ENCODE measurements around the gene PROSER2.

Gene PROSER2

GRCh38 chr10:11871466-11871865 lies 48.3 kb downstream of the PROSER2 start:
- Histone ChIP-seq H3F3A (ENCODE audit: insufficient read depth, low read length) (no peaks in the 10 kb centered on the region), H3K9ac (ENCODE audit: low read length) (no peak overlapping the region), H3K27ac (ENCODE audit: low read length) (no peak overlapping the region), H3K4me2 (ENCODE audit: low read depth, low read length) (no peak overlapping the region), H3K4me1 (ENCODE audit: low read length) (no peaks in the 10 kb centered on the region), H3K27me3 (replicated peaks; ENCODE audit: insufficient read depth, low read length) (peaks cover 15% of the 10 kb centered on the region), H3K79me2 (ENCODE audit: low read length) (no peaks in the 10 kb centered on the region), H3K9me2 (replicated peaks; ENCODE audit: insufficient read depth, low read length) (no peaks in the 10 kb centered on the region), H3K9me3 (replicated peaks; ENCODE audit: insufficient read depth, low read length) (no peaks in the 10 kb centered on the region), H3K4me3 (ENCODE audit: low read length) (no peak overlapping the region), H3K36me3 (replicated peaks; ENCODE audit: insufficient read depth, low read length) (no peaks in the 10 kb centered on the region), H4K20me1 (ENCODE audit: insufficient read depth, low read length) (no peaks in the 10 kb centered on the region), H2AFZ (ENCODE audit: low read length) (no peak overlapping the region)
- TF ChIP-seq EZH2 (optimal IDR thresholded peaks at IDR 0.05; ENCODE audit: low read depth, low read length) (no peak), EZH2phosphoT487 (IDR thresholded peaks at IDR 0.05; ENCODE audit: low read length) (no peak), CTCF (IDR thresholded peaks at IDR 0.05; ENCODE audit: low read length) (no peak)
- DNase-seq, result no peak

- Histone ChIP-seq H3K4me3 (ENCODE audit: low read length) (no peak overlapping the region), H3F3A (ENCODE audit: insufficient read depth, low read length) (no peaks in the 10 kb centered on the region), H3K79me2 (ENCODE audit: low read length) (no peaks in the 10 kb centered on the region), H2AFZ (ENCODE audit: low read length) (no peak overlapping the region), H3K4me2 (ENCODE audit: low read depth, low read length) (no peak overlapping the region), H3K27me3 (replicated peaks; ENCODE audit: insufficient read depth, low read length) (peaks cover 24% of the 10 kb centered on the region), H4K20me1 (ENCODE audit: insufficient read depth, low read length) (no peaks in the 10 kb centered on the region), H3K9me2 (replicated peaks; ENCODE audit: insufficient read depth, low read length) (no peaks in the 10 kb centered on the region), H3K4me1 (ENCODE audit: low read length) (no peaks in the 10 kb centered on the region), H3K9me3 (replicated peaks; ENCODE audit: insufficient read depth, low read length) (no peaks in the 10 kb centered on the region), H3K36me3 (replicated peaks; ENCODE audit: insufficient read depth, low read length) (no peaks in the 10 kb centered on the region), H3K9ac (ENCODE audit: low read length) (no peak overlapping the region), H3K27ac (ENCODE audit: low read length) (no peak overlapping the region)
- TF ChIP-seq CTCF (IDR thresholded peaks at IDR 0.05; ENCODE audit: low read length) (no peak), EZH2 (optimal IDR thresholded peaks at IDR 0.05; ENCODE audit: low read depth, low read length) (no peak), EZH2phosphoT487 (IDR thresholded peaks at IDR 0.05; ENCODE audit: low read length) (no peak)
- DNase-seq, result no peak
Observed at GRCh38 chr10:11874568-11875493, 51.7 kb downstream of the PROSER2 start.

- Histone ChIP-seq H3K9me2 (replicated peaks; ENCODE audit: insufficient read depth, low read length) (no peaks in the 10 kb centered on the region), H3K27me3 (replicated peaks; ENCODE audit: insufficient read depth, low read length) (peaks cover 24% of the 10 kb centered on the region), H4K20me1 (ENCODE audit: insufficient read depth, low read length) (no peaks in the 10 kb centered on the region), H3K4me1 (ENCODE audit: low read length) (no peaks in the 10 kb centered on the region), H3F3A (ENCODE audit: insufficient read depth, low read length) (no peaks in the 10 kb centered on the region), H3K4me2 (ENCODE audit: low read depth, low read length) (no peak overlapping the region), H3K79me2 (ENCODE audit: low read length) (no peaks in the 10 kb centered on the region), H3K4me3 (ENCODE audit: low read length) (no peak overlapping the region), H2AFZ (ENCODE audit: low read length) (no peak overlapping the region), H3K36me3 (replicated peaks; ENCODE audit: insufficient read depth, low read length) (no peaks in the 10 kb centered on the region), H3K27ac (ENCODE audit: low read length) (no peak overlapping the region), H3K9ac (ENCODE audit: low read length) (no peak overlapping the region), H3K9me3 (replicated peaks; ENCODE audit: insufficient read depth, low read length) (no peaks in the 10 kb centered on the region)
- DNase-seq, result no peak
- no peak for TF ChIP-seq EZH2 (optimal IDR thresholded peaks at IDR 0.05; ENCODE audit: low read depth, low read length)
- no peak for TF ChIP-seq CTCF (IDR thresholded peaks at IDR 0.05; ENCODE audit: low read length)
- no peak for TF ChIP-seq EZH2phosphoT487 (IDR thresholded peaks at IDR 0.05; ENCODE audit: low read length)
Observed at GRCh38 chr10:11875494-11876281, 52.5 kb downstream of the PROSER2 start.

Measured in MM.1S (cell line).